OCI-LY1 (cell line): Measurements from ENCODE around the gene KSR1.
"Not testable (repeated sequence)": the region's sequence is repeated elsewhere in the genome, so short reads cannot be mapped to it uniquely, and the experiment has no call there.

Experiments
- H2AFZ ChIP-seq: fragments of 200-600 bp; sonication (generic), shearing (Covaris generic); 2 replicates; pipeline ENCODE4 v1.6.0; 2014; ENCODE audit warnings: antibody characterized with exemption, mild to moderate bottlenecking, low read length
- H3F3A ChIP-seq: fragments of 200-600 bp; sonication (generic), shearing (Covaris generic); 2 replicates; pipeline ENCODE4 v1.6.0; 2014; ENCODE audit warnings: mild to moderate bottlenecking, antibody characterized with exemption, low read length, moderate library complexity; ENCODE audit not compliant: insufficient read depth
- H3K27ac ChIP-seq: fragments of 200-600 bp; sonication (generic); 2 replicates; pipeline ENCODE4 v1.5.1; 2014; ENCODE audit warnings: low read length, mixed run types, mild to moderate bottlenecking, low read depth; ENCODE audit not compliant: poor library complexity, severe bottlenecking
- H3K27me3 ChIP-seq: fragments of 200-600 bp; sonication (generic); 2 replicates; pipeline ENCODE4 v1.6.0; 2014; ENCODE audit warnings: antibody characterized with exemption, mild to moderate bottlenecking, low read length, moderate library complexity; ENCODE audit not compliant: insufficient read depth
- H3K36me3 ChIP-seq: fragments of 200-600 bp; sonication (generic); 2 replicates; pipeline ENCODE4 v1.6.1; 2014; ENCODE audit warnings: mild to moderate bottlenecking, antibody characterized with exemption, low read length, moderate library complexity, mixed read lengths; ENCODE audit not compliant: insufficient read depth
- H3K4me1 ChIP-seq: fragments of 200-600 bp; sonication (generic); 2 replicates; pipeline ENCODE4 v1.5.1; 2014; ENCODE audit warnings: mild to moderate bottlenecking, low read length, moderate library complexity; ENCODE audit not compliant: insufficient read depth, severe bottlenecking
- H3K4me2 ChIP-seq: fragments of 200-600 bp; sonication (generic), shearing (Covaris generic); 2 replicates; pipeline ENCODE4 v1.6.1; 2014; ENCODE audit warnings: low read length
- H3K4me3 ChIP-seq: fragments of 200-600 bp; sonication (generic); 2 replicates; pipeline ENCODE4 v1.5.1; 2014; ENCODE audit warnings: low read length, low read depth, mild to moderate bottlenecking, mixed read lengths; ENCODE audit not compliant: poor library complexity, severe bottlenecking
- H3K79me2 ChIP-seq: fragments of 200-600 bp; shearing (Covaris generic); 2 replicates; pipeline ENCODE4 v1.6.1; 2016; ENCODE audit warnings: mixed run types, low read length, mixed read lengths; ENCODE audit not compliant: insufficient read depth
- H3K9ac ChIP-seq: fragments of 200-600 bp; sonication (generic), shearing (Covaris generic); 2 replicates; pipeline ENCODE4 v1.6.1; 2014; ENCODE audit warnings: mild to moderate bottlenecking, low read length, mixed read lengths
- H3K9me2 ChIP-seq: fragments of 200-600 bp; sonication (generic), shearing (Covaris generic); 2 replicates; pipeline ENCODE4 v1.6.1; 2014; ENCODE audit warnings: low read depth, mild to moderate bottlenecking, low read length, mixed read lengths
- H3K9me3 ChIP-seq: fragments of 200-600 bp; shearing (Covaris generic); 2 replicates; pipeline ENCODE4 v1.6.1; 2014; ENCODE audit warnings: low read length, mixed read lengths
- H4K20me1 ChIP-seq: fragments of 200-600 bp; sonication (generic), shearing (Covaris generic); 2 replicates; pipeline ENCODE4 v1.6.0; 2016; ENCODE audit warnings: mild to moderate bottlenecking, low read length; ENCODE audit not compliant: insufficient read depth
- CTCF ChIP-seq: fragments of 200-600 bp; sonication (generic), shearing (Covaris generic); IDR thresholded peaks from 2 replicates; pipeline ENCODE4 v1.5.1; 2017; ENCODE audit warnings: mild to moderate bottlenecking, antibody characterized with exemption, low read length, moderate library complexity, mixed read lengths
- EZH2 ChIP-seq: fragments of 200-600 bp; sonication (generic), shearing (Covaris generic); IDR thresholded peaks from 2 replicates; pipeline ENCODE4 v1.8.0; 2017; ENCODE audit warnings: borderline replicate concordance, mixed run types, mild to moderate bottlenecking, antibody characterized with exemption, low read length, moderate library complexity, mixed read lengths

The KSR1 gene

GRCh38 chr17:27462149-27462548, 5.9 kb downstream of the KSR1 start:
- Histone ChIP-seq H3K79me2 (no peaks in the 10 kb centered on the region), H3K9ac (no peak overlapping the region), H3K27me3 (no peaks in the 10 kb centered on the region; the same call in 1 of the 2 replicates), H3F3A (no peaks in the 10 kb centered on the region), H3K27ac (no peak overlapping the region), H3K4me1 (peaks cover 2% of the 10 kb centered on the region), H3K36me3 (no peaks in the 10 kb centered on the region), H2AFZ (no peak overlapping the region), H3K4me3 (no peak overlapping the region), H4K20me1 (no peaks in the 10 kb centered on the region), H3K9me2 (no peaks in the 10 kb centered on the region), H3K4me2 (no peak overlapping the region), H3K9me3 (no peaks in the 10 kb centered on the region)
- TF ChIP-seq CTCF (no peak), EZH2 (no peak)

- no peak overlapping the region for H3K9ac ChIP-seq
- no peak overlapping the region for H3K4me2 ChIP-seq
- no peaks in the 10 kb centered on the region for H3F3A ChIP-seq
These were observed 6.5 kb downstream of the KSR1 start for GRCh38 chr17:27462714-27463113.

GRCh38 chr17:27463235-27463677, 7.0 kb downstream of the KSR1 start:
- TF ChIP-seq CTCF: no peak
- no peak for TF ChIP-seq EZH2
- Histone ChIP-seq H3K4me2 (no peak overlapping the region), H3K4me1 (no peaks in the 10 kb centered on the region), H3K9ac (no peak overlapping the region), H3K4me3 (no peak overlapping the region), H3K9me3 (no peaks in the 10 kb centered on the region), H3K9me2 (no peaks in the 10 kb centered on the region), H3K36me3 (no peaks in the 10 kb centered on the region), H3K27me3 (no peaks in the 10 kb centered on the region; the same call in 1 of the 2 replicates), H4K20me1 (no peaks in the 10 kb centered on the region), H3K27ac (no peak overlapping the region), H2AFZ (no peak overlapping the region), H3F3A (no peaks in the 10 kb centered on the region), H3K79me2 (no peaks in the 10 kb centered on the region)

More at GRCh38 chr17:27462714-27463113, 6.5 kb downstream of the KSR1 start:
- Histone ChIP-seq H3K36me3 (no peaks in the 10 kb centered on the region), H3K9me3 (no peaks in the 10 kb centered on the region), H3K79me2 (no peaks in the 10 kb centered on the region), H3K27ac (no peak overlapping the region), H3K9me2 (no peaks in the 10 kb centered on the region), H2AFZ (no peak overlapping the region), H3K4me1 (no peaks in the 10 kb centered on the region), H3K27me3 (no peaks in the 10 kb centered on the region; the same call in 1 of the 2 replicates), H3K4me3 (no peak overlapping the region), H4K20me1 (no peaks in the 10 kb centered on the region)
- TF ChIP-seq EZH2 (no peak), CTCF (no peak)

GRCh38 chr17:27464019-27464418, 7.8 kb downstream of the KSR1 start:
- H3K27ac ChIP-seq, H3K4me2 ChIP-seq: not testable (repeated sequence)

More at GRCh38 chr17:27464019-27464418, 7.8 kb downstream of the KSR1 start:
- H3K9me2 ChIP-seq, H3F3A ChIP-seq, H3K79me2 ChIP-seq, H3K36me3 ChIP-seq, H3K4me1 ChIP-seq, H3K9ac ChIP-seq, H2AFZ ChIP-seq, H3K9me3 ChIP-seq, H3K4me3 ChIP-seq, H4K20me1 ChIP-seq, H3K27me3 ChIP-seq: not testable (repeated sequence)
